GM12801 (cell line): ENCODE results near the gene ATF6B.

Experiments
- CTCF ChIP-seq: IDR thresholded peaks from one replicate; pipeline ENCODE4 v1.5.1; 2011; ENCODE audit warnings: control low read depth; ENCODE audit not compliant: insufficient read length; ENCODE audit errors: extremely low read depth

The ATF6B gene

GRCh38 chr6:32086661-32087573 lies 41.1 kb downstream of the ATF6B start:
- no peak for TF ChIP-seq CTCF

GRCh38 chr6:32085759-32086459 lies 42.1 kb downstream of the ATF6B start:
- no peak for TF ChIP-seq CTCF

- TF ChIP-seq CTCF, result no peak
These were observed 43.3 kb downstream of the ATF6B start for GRCh38 chr6:32084780-32085179.

GRCh38 chr6:32083812-32084768 lies 44.0 kb downstream of the ATF6B start:
- no peak for TF ChIP-seq CTCF

GRCh38 chr6:32082935-32083334 lies 45.1 kb downstream of the ATF6B start:
- TF ChIP-seq CTCF, result no peak

GRCh38 chr6:32082478-32082877 lies 45.6 kb downstream of the ATF6B start:
- TF ChIP-seq CTCF, result no peak
